Testis (tissue), 3 donors: ENCODE measurements around the gene C12orf76. TPM values are rescaled to one million over a fixed set of nuclear protein-coding genes. Genes with fewer than 3 reads are reported as not detected.
"Not testable (repeated sequence)": the region's sequence is repeated elsewhere in the genome, so short reads cannot be mapped to it uniquely, and the experiment has no call there.

Source experiments
- DNase-seq: peaks from one replicate; pipeline ENCODE4 v3.0.0-alpha.2; 2019
- H3K27ac ChIP-seq, 2 donors: fragments of 200-600 bp; sonication (generic); one replicate each; pipeline ENCODE4 v1.5.1; 2019
- H3K27me3 ChIP-seq: fragments of 200-600 bp; sonication (generic); one replicate; pipeline ENCODE4 v1.5.1; 2019
- H3K36me3 ChIP-seq: fragments of 200-600 bp; sonication (generic); one replicate; pipeline ENCODE4 v1.5.1; 2017; ENCODE audit warnings: low read depth; ENCODE audit errors: missing control alignments
- H3K4me1 ChIP-seq: fragments of 200-600 bp; sonication (generic); one replicate; pipeline ENCODE4 v1.5.1; 2019
- H3K4me3 ChIP-seq, 2 donors: fragments of 200-600 bp; sonication (generic); one replicate each; pipeline ENCODE4 v1.5.1; 2017 to 2019
- H3K9me3 ChIP-seq: fragments of 200-600 bp; sonication (generic); one replicate; pipeline ENCODE4 v1.5.1; 2017
- POLR2A ChIP-seq: fragments of 450-650 bp; IDR thresholded peaks from one replicate; pipeline ENCODE4 v1.6.1; 2017; ENCODE audit warnings: antibody characterized with exemption, mild to moderate bottlenecking, moderate library complexity
- WGBS, 2 donors: methylation state at CpG; one replicate each; pipeline ENCODE4 v1.1.5; 2018; 5-methylcytosine and 5-hydroxymethylcytosine counted together
- intact Hi-C: fragments of 100-400 bp; cut with DNase I; formaldehyde crosslinking; loops from one replicate; pipeline ENCODE4 v1.15.1; 2023; ENCODE audit warnings: low total_unique reads
- polyA plus RNA-seq: library from polyadenylated mRNA; stranded (reverse); fragments of 350-450 nt; fragmentation: Illumina TruSeq; extraction: RNeasy Lipid Tissue Mini Kit (QIAGEN cat#74804); gene quantifications from one replicate; pipeline ENCODE4 v1.2.3, GENCODE V29; 2014; ENCODE audit warnings: low read depth, low replicate concordance; ENCODE audit not compliant: insufficient read depth
- total RNA-seq, 2 donors: library from RNA; depleted of rRNA; stranded (reverse); fragments of >200 nt; gene quantifications; one replicate each; pipeline ENCODE4 v1.2.3, GENCODE V29; 2016
- TF ChIP-seq, protein P1 (sequence below), 3 experiments: fragments of 450-650 bp in 2 of 3; fragments of 200-600 bp in 1 of 3; sonication (generic) in 1 of 3; IDR thresholded peaks; one replicate each; pipeline ENCODE4 v1.5.1; 2016 to 2019; ENCODE audit warnings: antibody characterized with exemption in 3 of 3, mild to moderate bottlenecking in 2 of 3, moderate library complexity in 1 of 3

Gene C12orf76
- total and polyA plus RNA-seq, 3 donors from 2014 or later: 28.3 to 32.8 (median 28.7) TPM

DNA sequence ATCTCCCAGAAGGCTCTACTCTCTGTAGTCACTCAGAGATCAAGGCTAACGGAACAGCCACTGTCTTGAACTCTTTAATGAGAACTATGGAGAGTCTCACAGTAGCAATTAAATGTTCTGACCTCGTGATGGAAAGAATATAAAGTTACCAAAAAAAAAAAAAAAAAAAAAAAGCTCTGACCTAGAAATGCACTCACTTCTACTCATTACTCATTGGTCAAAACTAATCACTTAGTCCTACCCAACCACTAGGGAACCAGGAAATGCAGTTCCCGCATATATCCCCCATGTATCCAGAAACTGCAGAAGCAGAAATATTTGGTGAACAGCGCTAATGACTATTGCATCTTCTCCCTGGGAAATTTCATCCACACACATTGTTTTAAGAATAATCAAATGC lies 29.5 kb upstream of the C12orf76 start:
- no peak overlapping the region for H3K4me3 ChIP-seq
- H3K9me3 ChIP-seq: no peaks in the 10 kb centered on the region
- peaks cover 27% of the 10 kb centered on the region for H3K4me1 ChIP-seq
- intact Hi-C loops: no loop called here
- TF ChIP-seq POLR2A: no peak
- TF ChIP-seq, protein P1, sequence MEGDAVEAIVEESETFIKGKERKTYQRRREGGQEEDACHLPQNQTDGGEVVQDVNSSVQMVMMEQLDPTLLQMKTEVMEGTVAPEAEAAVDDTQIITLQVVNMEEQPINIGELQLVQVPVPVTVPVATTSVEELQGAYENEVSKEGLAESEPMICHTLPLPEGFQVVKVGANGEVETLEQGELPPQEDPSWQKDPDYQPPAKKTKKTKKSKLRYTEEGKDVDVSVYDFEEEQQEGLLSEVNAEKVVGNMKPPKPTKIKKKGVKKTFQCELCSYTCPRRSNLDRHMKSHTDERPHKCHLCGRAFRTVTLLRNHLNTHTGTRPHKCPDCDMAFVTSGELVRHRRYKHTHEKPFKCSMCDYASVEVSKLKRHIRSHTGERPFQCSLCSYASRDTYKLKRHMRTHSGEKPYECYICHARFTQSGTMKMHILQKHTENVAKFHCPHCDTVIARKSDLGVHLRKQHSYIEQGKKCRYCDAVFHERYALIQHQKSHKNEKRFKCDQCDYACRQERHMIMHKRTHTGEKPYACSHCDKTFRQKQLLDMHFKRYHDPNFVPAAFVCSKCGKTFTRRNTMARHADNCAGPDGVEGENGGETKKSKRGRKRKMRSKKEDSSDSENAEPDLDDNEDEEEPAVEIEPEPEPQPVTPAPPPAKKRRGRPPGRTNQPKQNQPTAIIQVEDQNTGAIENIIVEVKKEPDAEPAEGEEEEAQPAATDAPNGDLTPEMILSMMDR (IDR thresholded peaks at IDR 0.05): no peak
- no peaks in the 10 kb centered on the region for H3K27me3 ChIP-seq
- peak overlapping the region in 1 of 2 donors; percentile 19 for H3K27ac ChIP-seq
- DNase-seq: no peak
- no peaks in the 10 kb centered on the region for H3K36me3 ChIP-seq
- WGBS, 2 donors: 59 to 64% methylated on average over 4 of the region's 4 CpGs

DNA sequence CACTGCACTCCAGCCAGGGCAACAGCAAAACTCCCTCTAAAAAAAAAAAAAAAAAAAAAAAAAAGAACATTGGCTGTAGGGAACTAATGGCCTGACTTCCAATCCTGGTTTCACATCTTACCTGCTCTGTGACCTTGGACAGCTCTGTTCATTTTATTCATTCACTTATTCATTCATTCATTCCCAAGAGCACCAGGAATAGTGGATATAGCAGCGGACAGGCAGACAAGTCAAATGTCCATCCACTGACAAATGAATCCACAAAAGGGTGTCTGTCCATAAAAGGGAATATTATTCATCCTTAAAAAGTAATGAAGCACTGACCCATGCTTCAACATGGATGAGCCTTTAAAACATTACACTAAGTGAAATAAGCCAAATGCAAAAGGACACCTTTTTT lies 27.6 kb upstream of the C12orf76 start:
- peaks cover 27% of the 10 kb centered on the region for H3K4me1 ChIP-seq
- intact Hi-C loops: no loop called here
- no peak for DNase-seq
- no peaks in the 10 kb centered on the region for H3K36me3 ChIP-seq
- no peaks in the 10 kb centered on the region for H3K27me3 ChIP-seq
- TF ChIP-seq, protein P1 (IDR thresholded peaks at IDR 0.05): no peak
- TF ChIP-seq POLR2A: no peak
- WGBS, 2 donors: 86 to 100% methylated on average over 1 of the region's 1 CpG
- no peak overlapping the region for H3K4me3 ChIP-seq
- H3K9me3 ChIP-seq: no peaks in the 10 kb centered on the region
- no peak overlapping the region for H3K27ac ChIP-seq

DNA sequence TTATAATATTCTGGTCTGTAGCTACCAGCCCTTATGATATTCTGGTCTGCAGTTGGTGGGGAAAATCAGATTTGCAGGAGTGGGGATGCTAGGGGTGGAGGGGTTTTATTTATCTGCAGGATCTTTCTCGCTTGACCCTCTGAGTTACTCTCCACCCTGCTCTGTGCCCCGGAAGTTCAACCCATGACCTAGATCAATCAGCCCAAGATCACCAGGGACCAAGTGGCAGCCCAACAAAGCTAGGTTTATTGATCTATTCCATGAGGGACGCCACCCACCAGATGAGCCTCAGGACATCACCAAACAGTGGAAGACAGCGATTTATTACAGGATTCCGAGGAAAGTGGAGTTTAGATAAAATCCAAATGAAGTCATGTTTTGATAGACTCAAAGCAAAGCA lies 25.8 kb upstream of the C12orf76 start:
- Histone ChIP-seq H3K27ac (no peak overlapping the region), H3K4me3 (no peak overlapping the region)
- WGBS, 2 donors: 82 to 83% methylated on average over 5 of the region's 5 CpGs

DNA sequence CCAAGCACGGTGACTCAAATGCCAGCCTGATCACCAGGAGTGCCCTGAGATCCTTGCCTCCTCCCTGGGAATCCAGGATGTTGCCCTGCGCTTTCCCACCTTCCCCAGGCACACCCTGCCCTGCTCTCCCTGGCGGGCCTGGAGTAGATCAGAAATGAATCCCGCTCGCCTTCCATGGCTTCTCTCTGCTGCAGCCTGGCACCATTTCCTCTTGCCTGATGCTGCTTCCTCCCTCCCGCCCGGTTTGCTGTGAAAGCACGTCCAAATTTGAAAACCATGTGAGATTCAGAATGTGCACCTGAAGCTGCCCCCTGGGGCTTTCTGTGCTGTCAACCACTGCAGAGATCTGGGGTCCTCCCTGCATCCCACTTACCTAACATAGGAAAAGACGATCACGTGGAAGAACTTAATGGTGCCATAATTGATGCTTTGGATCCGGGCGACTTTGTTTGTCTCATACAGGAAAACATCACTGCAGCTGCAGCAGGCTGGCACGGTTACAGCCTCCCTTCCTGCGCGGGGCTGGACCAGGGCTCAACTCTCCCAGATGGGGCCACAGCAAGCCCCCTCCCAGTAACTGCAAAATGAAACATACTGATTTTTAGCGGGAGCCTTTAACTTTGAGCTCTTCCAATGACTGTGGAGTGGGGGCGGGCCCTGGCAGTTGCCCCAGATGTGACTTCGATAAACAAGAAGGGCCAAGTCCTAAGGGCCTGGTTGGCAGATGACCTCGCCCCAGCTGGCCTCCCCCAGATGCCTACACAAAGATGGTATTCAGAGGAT lies 24.9 kb upstream of the C12orf76 start:
- no peak overlapping the region for H3K27ac ChIP-seq
- H3K4me1 ChIP-seq: peaks cover 8% of the 10 kb centered on the region
- H3K36me3 ChIP-seq: no peaks in the 10 kb centered on the region
- TF ChIP-seq POLR2A: no peak
- TF ChIP-seq, protein P1 (IDR thresholded peaks at IDR 0.05): no peak
- intact Hi-C loops: no loop called here
- peak; percentile 66 for DNase-seq
- peak overlapping the region in 1 of 2 donors; percentile 24 for H3K4me3 ChIP-seq
- no peaks in the 10 kb centered on the region for H3K9me3 ChIP-seq
- no peaks in the 10 kb centered on the region for H3K27me3 ChIP-seq
- WGBS, 2 donors: 28 to 43% methylated on average over 19 of the region's 19 CpGs

More for the DNA sequence above, 25.8 kb upstream of the C12orf76 start:
- TF ChIP-seq, protein P1 (IDR thresholded peaks at IDR 0.05): no peak
- no peak for TF ChIP-seq POLR2A
- Histone ChIP-seq H3K4me1 (peaks cover 16% of the 10 kb centered on the region), H3K36me3 (no peaks in the 10 kb centered on the region), H3K27me3 (no peaks in the 10 kb centered on the region), H3K9me3 (no peaks in the 10 kb centered on the region)
- no peak for DNase-seq
- intact Hi-C loops: no loop called here

DNA sequence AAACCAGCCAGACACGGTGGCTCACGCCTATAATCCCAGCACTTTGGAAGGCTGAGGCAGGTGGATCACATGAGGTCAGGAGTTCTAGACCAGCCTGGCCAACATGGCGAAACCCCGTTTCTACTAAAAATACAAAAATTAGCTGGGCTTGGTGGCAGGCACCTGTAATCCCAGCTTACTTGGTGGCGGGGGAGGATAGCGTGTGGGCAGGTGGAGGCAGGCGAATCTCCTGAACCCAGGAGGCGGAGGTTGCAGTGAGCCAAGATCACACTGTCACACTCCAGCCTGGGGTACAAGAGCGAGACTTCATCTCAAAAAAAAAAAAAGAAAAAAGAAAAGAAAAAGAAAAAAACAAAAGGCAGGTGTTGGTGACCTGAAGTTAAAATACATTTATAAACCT lies 24.3 kb upstream of the C12orf76 start:
- H3K27me3 ChIP-seq, H3K4me3 ChIP-seq, DNase-seq, H3K4me1 ChIP-seq, H3K9me3 ChIP-seq, H3K36me3 ChIP-seq, H3K27ac ChIP-seq, intact Hi-C loops: not testable (repeated sequence)
- 68 to 77% methylated on average over 9 of the region's 9 CpGs for whole genome bisulfite sequencing, 2 donors
